OCI-LY7 (cell line): ENCODE data around the gene DOCK9. TPM values are rescaled to one million over a fixed set of nuclear protein-coding genes. Genes with fewer than 3 reads are reported as not detected.

Source experiments
- BruUV-seq: library from RNA; stranded (reverse); fragments of 400-500 nt; replicated peaks from 2 replicates; lab custom pipeline; 2021; lab: Mats Ljungman, UMichigan
- CTCF ChIA-PET: fragments of 300-600 bp; sonication (Branson Sonifier 250); formaldehyde crosslinking; loops from one replicate; lab custom pipeline; 2022; ENCODE audit warnings: antibody characterized with exemption; ENCODE audit not compliant: unreplicated experiment; lab: Charles Lee
- POLR2A ChIA-PET: fragments of 300-600 bp; sonication (Branson Sonifier 250); formaldehyde crosslinking; loops from one replicate; lab custom pipeline; 2022; ENCODE audit warnings: antibody characterized with exemption; lab: Charles Lee
- DNase-seq: peaks from one replicate; pipeline ENCODE4 v3.0.0-alpha.2; 2015; ENCODE audit warnings: low spot score
- H2AFZ ChIP-seq: fragments of 200-600 bp; sonication (generic), shearing (Covaris generic); 2 replicates; pipeline ENCODE4 v1.6.1; 2014; ENCODE audit warnings: mild to moderate bottlenecking, antibody characterized with exemption, low read length, moderate library complexity
- H3K27ac ChIP-seq: fragments of 200-600 bp; sonication (generic); 2 replicates; pipeline ENCODE4 v1.5.1; 2014; ENCODE audit warnings: mixed run types, low read depth, mild to moderate bottlenecking, moderate library complexity, low read length, inconsistent platforms; ENCODE audit not compliant: poor library complexity, severe bottlenecking
- H3K36me3 ChIP-seq: fragments of 200-600 bp; sonication (generic); 2 replicates; pipeline ENCODE4 v1.6.1; 2014; ENCODE audit warnings: mild to moderate bottlenecking, antibody characterized with exemption, low read length, moderate library complexity, mixed read lengths; ENCODE audit not compliant: insufficient read depth
- H3K4me1 ChIP-seq: fragments of 200-600 bp; sonication (generic); 2 replicates; pipeline ENCODE4 v1.5.1; 2014; ENCODE audit warnings: mild to moderate bottlenecking, low read length; ENCODE audit not compliant: insufficient read depth, poor library complexity, severe bottlenecking
- H3K4me2 ChIP-seq: fragments of 200-600 bp; sonication (generic); 2 replicates; pipeline ENCODE4 v1.6.1; 2014; ENCODE audit warnings: mild to moderate bottlenecking, low read length
- H3K4me3 ChIP-seq: fragments of 200-600 bp; sonication (generic); 2 replicates; pipeline ENCODE4 v1.5.1; 2014; ENCODE audit warnings: mild to moderate bottlenecking, low read depth, low read length; ENCODE audit not compliant: poor library complexity, severe bottlenecking
- H3K79me2 ChIP-seq: fragments of 200-600 bp; sonication (generic); 2 replicates; pipeline ENCODE4 v1.6.1; 2016; ENCODE audit warnings: low read depth, mild to moderate bottlenecking, low read length, moderate library complexity, mixed read lengths; ENCODE audit not compliant: insufficient read depth
- H3K9me2 ChIP-seq: fragments of 200-600 bp; sonication (generic); 2 replicates; pipeline ENCODE4 v1.6.1; 2016; ENCODE audit warnings: mild to moderate bottlenecking, low read length, mixed read lengths; ENCODE audit not compliant: insufficient read depth
- H3K9me3 ChIP-seq: fragments of 200-600 bp; sonication (generic); 2 replicates; pipeline ENCODE4 v1.6.1; 2014; ENCODE audit warnings: mild to moderate bottlenecking, mixed run types, low read length, mixed read lengths
- H4K20me1 ChIP-seq: fragments of 200-600 bp; sonication (generic); 2 replicates; pipeline ENCODE4 v1.6.1; 2014; ENCODE audit warnings: mild to moderate bottlenecking, antibody characterized with exemption, low read length, moderate library complexity, mixed read lengths; ENCODE audit not compliant: insufficient read depth
- EZH2phosphoT487 ChIP-seq: fragments of 200-600 bp; sonication (generic); IDR thresholded peaks from 2 replicates; pipeline ENCODE4 v1.6.1; 2018; ENCODE audit warnings: low read depth, borderline replicate concordance, mild to moderate bottlenecking, mixed run types, antibody characterized with exemption, low read length, moderate library complexity, mixed read lengths
- intact Hi-C: fragments of 100-400 bp; cut with micrococcal nuclease; formaldehyde crosslinking; loops from one replicate; pipeline ENCODE4 v1.10.0; 2022; ENCODE audit not compliant: unreplicated experiment
- total RNA-seq, 2 experiments: library from RNA; depleted of rRNA in 1 of 2; stranded (reverse); fragments of >200 nt in 1 of 2; shearing (Covaris generic) in 1 of 2; gene quantifications; 2 replicates each; pipeline ENCODE4 v1.2.3, GENCODE V29; 2014 to 2022
- TF ChIP-seq, protein P1 (sequence below): fragments of 200-600 bp; sonication (generic); conservative IDR thresholded peaks from 2 replicates; pipeline ENCODE4 v1.5.1; 2014; ENCODE audit warnings: mild to moderate bottlenecking, antibody characterized with exemption, low read length, moderate library complexity, mixed read lengths

Gene DOCK9
- total RNA-seq, 2 experiments from 2014 or later = 24.0 to 28.0 TPM

DNA sequence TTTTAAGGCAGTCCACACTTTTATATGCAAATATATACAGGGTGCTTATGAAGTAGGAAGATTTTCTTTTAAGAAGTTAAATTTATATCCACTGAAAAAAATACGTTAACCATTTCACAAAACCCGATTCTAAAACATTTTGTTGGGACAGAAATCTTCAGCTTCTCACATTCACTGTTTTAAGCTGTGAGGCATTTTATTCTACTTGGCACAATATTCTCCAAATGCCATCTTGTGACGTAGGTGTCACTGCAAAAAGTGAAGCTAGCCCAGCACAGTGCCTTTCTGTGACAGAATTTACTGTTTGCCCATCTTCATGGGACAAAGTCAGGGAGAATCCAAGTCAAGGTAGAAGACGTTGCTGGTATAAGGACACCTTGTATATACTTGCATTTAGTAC lies 130.9 kb downstream of the DOCK9 start:
- Histone ChIP-seq H2AFZ (no peak overlapping the region), H3K79me2 (no peaks in the 10 kb centered on the region), H4K20me1 (no peaks in the 10 kb centered on the region), H3K27ac (no peak overlapping the region), H3K4me2 (no peak overlapping the region), H3K4me1 (peaks cover 2% of the 10 kb centered on the region), H3K9me2 (no peaks in the 10 kb centered on the region), H3K9me3 (no peaks in the 10 kb centered on the region), H3K4me3 (no peak overlapping the region), H3K36me3 (peaks cover 7% of the 10 kb centered on the region)
- DNase-seq = no peak
- POLR2A ChIA-PET = no interaction called here
- TF ChIP-seq, protein P1, sequence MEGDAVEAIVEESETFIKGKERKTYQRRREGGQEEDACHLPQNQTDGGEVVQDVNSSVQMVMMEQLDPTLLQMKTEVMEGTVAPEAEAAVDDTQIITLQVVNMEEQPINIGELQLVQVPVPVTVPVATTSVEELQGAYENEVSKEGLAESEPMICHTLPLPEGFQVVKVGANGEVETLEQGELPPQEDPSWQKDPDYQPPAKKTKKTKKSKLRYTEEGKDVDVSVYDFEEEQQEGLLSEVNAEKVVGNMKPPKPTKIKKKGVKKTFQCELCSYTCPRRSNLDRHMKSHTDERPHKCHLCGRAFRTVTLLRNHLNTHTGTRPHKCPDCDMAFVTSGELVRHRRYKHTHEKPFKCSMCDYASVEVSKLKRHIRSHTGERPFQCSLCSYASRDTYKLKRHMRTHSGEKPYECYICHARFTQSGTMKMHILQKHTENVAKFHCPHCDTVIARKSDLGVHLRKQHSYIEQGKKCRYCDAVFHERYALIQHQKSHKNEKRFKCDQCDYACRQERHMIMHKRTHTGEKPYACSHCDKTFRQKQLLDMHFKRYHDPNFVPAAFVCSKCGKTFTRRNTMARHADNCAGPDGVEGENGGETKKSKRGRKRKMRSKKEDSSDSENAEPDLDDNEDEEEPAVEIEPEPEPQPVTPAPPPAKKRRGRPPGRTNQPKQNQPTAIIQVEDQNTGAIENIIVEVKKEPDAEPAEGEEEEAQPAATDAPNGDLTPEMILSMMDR = no peak
- no peak for TF ChIP-seq EZH2phosphoT487
- CTCF ChIA-PET = no interaction called here
- intact Hi-C loops = loop anchor here (10.0 kb wide), 1 partner anchor 418 kb away; no protein-coding TSS in a partner anchor
- no TSS peak for BruUV-seq

DNA sequence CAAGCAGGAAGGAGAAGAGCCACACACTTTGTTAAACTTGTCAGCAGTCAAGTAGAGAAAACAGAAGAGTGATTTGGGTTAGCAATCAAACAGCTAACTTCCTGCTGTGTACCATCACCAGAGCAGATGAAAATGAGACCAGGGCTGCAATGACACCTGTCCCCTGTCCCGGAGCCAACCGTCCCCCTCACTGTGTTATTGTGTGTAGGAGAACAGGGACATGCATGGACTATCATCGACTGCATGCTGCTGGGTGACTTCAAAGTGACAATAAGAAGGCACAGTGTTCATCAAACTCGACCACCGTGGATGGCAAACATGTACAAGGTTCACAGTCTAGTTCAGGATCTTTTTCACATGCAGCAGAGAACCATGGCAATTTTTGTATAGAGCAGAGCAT lies 131.3 kb downstream of the DOCK9 start:
- peaks cover 2% of the 10 kb centered on the region for H3K4me1 ChIP-seq
- no peak overlapping the region for H2AFZ ChIP-seq
- no peaks in the 10 kb centered on the region for H3K9me2 ChIP-seq
- POLR2A ChIA-PET = no interaction called here
- no peak overlapping the region for H3K4me2 ChIP-seq
- CTCF ChIA-PET = no interaction called here
- no peaks in the 10 kb centered on the region for H3K9me3 ChIP-seq
- no peak for DNase-seq
- intact Hi-C loops = loop anchor here (10.0 kb wide), 1 partner anchor 418 kb away; no protein-coding TSS in a partner anchor
- TF ChIP-seq, protein P1 = no peak
- TF ChIP-seq EZH2phosphoT487 = no peak
- H3K36me3 ChIP-seq = peaks cover 7% of the 10 kb centered on the region
- no TSS peak for BruUV-seq
- no peaks in the 10 kb centered on the region for H4K20me1 ChIP-seq
- H3K4me3 ChIP-seq = no peak overlapping the region
- H3K27ac ChIP-seq = no peak overlapping the region
- no peaks in the 10 kb centered on the region for H3K79me2 ChIP-seq

DNA sequence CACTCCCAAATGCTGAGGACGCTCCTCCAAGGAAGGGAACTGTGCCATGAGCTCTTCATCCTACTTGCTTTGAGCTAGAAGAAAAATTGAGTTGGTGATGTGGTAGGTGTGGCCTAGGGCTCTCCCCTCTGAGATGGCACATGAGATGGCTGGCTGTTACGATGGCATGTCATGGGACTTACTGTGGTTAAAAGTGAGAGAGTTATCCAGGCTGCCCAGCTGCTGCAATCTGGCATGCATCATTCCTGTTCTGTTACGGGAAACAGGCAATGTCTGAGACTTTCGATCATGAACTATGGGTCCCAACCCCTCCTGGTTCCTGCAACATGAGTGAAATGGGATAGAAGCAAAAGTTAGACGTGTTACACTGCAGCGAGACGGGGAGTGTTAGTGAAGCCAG lies 132.1 kb downstream of the DOCK9 start:
- TF ChIP-seq, protein P1 = no peak
- no peak for TF ChIP-seq EZH2phosphoT487
- POLR2A ChIA-PET = no interaction called here
- intact Hi-C loops = loop anchor here (10.0 kb wide), 1 partner anchor 419 kb away; no protein-coding TSS in a partner anchor

More for the DNA sequence above, 132.1 kb downstream of the DOCK9 start:
- H3K27ac ChIP-seq = no peak overlapping the region
- H3K9me3 ChIP-seq = no peaks in the 10 kb centered on the region
- peaks cover 2% of the 10 kb centered on the region for H3K4me1 ChIP-seq
- BruUV-seq = no TSS peak
- no peak overlapping the region for H2AFZ ChIP-seq
- no peak overlapping the region for H3K4me2 ChIP-seq
- H4K20me1 ChIP-seq = no peaks in the 10 kb centered on the region
- no peak for DNase-seq
- no peaks in the 10 kb centered on the region for H3K9me2 ChIP-seq
- no peaks in the 10 kb centered on the region for H3K79me2 ChIP-seq
- CTCF ChIA-PET = no interaction called here
- H3K36me3 ChIP-seq = peaks cover 7% of the 10 kb centered on the region
- H3K4me3 ChIP-seq = no peak overlapping the region
